ENCODE results near the gene VPS13A. TPM values are rescaled to one million over a fixed set of nuclear protein-coding genes. Genes with fewer than 3 reads are reported as not detected.

VPS13A gene
- total and polyA plus RNA-seq, 5 experiments from 2014 or later, result 2.9 to 46.7 (median 4.9) TPM

DNA sequence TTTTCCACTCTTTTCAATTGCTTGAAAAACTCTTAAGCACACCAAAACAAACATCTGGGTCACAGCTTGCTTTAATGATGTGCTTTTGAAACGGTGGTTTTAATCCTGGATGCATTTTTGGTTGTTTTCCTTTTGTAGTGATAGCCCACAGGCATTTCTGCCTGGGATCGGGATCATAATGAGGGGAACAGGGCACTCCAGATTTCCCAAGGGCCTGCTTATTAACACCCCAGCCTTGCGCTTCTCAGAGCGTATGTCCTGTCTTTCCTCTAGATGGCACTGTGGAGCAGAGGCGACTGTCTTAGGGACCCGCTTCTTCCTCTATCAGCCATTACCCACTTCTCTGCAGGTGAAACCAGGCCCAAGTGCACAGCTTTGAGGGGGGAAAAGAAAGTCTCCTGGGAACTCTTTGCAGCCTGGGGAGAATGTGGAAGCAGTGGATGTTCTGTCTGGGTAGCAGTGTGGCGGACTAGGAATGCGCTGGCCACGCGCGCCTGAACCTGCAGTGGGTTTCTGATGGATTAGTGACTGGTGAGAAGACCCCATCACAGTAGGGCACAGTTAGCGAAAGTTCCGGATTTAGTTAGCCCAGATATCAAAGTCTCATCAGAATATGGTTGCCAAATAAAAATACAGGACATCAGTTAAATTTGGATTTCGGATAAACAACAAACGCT is 280.7 kb downstream of the VPS13A start:
- ATAC-seq, result peak; percentile 83 to 90
- peaks cover 9 to 20% (median 15%) of the 10 kb centered on the region in 4 donors for H3K4me1 Mint-ChIP-seq

DNA sequence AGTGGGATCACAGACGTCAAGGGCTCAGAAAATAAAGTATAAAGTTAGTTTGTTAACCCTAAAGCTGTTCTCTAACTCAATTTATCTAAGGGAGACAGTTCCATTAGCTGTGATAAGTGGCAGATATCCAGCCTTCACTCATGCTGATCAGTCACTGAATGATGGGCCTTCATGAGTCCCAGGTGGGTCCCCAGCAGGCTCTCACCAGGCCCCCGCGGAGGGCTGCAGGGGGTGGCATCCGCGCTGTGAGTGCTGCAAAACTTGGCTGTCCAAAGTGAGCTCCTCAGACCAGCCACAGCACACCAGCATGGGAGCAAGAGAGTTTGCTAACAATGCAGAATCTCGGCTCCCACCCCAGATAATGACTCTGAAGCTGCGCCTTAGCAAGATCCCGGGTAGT is 283.6 kb downstream of the VPS13A start:
- ATAC-seq (no peak), DNase-seq (no peak)
- Mint-ChIP-seq H3K27me3 (peaks cover 0 to 3% (median 0%) of the 10 kb centered on the region in 5 donors), H3K9me3 (no peaks in the 10 kb centered on the region), H3K27ac (no peak overlapping the region), H3K4me3 (no peak overlapping the region), H3K4me1 (peaks cover 3 to 12% (median 8%) of the 10 kb centered on the region in 4 donors), H3K36me3 (peaks cover 0 to 1% (median 0%) of the 10 kb centered on the region in 3 donors)
- POLR2A ChIA-PET, result no interaction called here

More for the DNA sequence above, 280.7 kb downstream of the VPS13A start:
- POLR2A ChIA-PET, result no interaction called here
- Mint-ChIP-seq H3K27me3 (peaks cover 0 to 4% (median 0%) of the 10 kb centered on the region in 5 donors), H3K4me3 (no peak overlapping the region), H3K27ac (no peak overlapping the region), H3K9me3 (no peaks in the 10 kb centered on the region), H3K36me3 (no peaks in the 10 kb centered on the region)
- peak; percentile 23 to 79 (median 57) for DNase-seq

DNA sequence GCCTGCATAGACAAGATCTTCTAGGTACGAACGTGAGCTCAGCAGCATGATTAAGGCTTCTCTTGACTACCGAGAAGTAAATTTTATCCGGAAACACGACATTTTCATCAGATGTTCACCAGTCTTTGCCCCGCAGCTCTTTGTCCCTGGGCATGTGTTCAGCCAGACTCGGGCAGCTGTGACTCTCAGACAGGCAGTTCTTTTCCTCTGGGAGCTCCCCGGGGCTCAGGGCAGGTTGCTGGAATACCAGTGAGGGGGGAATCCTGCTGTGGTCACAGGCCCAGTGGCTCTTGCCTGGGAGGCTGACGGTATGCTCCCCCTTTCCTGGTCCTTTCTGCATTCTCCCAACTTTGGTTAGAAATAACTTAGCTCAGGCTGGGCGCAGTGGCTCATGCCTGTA is 284.7 kb downstream of the VPS13A start:
- no peak overlapping the region for H3K4me3 Mint-ChIP-seq
- H3K27me3 Mint-ChIP-seq, result peaks cover 0 to 5% (median 1%) of the 10 kb centered on the region in 5 donors
- H3K9me3 Mint-ChIP-seq, result no peaks in the 10 kb centered on the region
- H3K4me1 Mint-ChIP-seq, result peaks cover 0 to 8% (median 5%) of the 10 kb centered on the region in 4 donors
- peaks cover 0 to 1% (median 0%) of the 10 kb centered on the region in 3 donors for H3K36me3 Mint-ChIP-seq
- no peak for DNase-seq
- H3K27ac Mint-ChIP-seq, result no peak overlapping the region
- POLR2A ChIA-PET, result no interaction called here
- ATAC-seq, result no peak

DNA sequence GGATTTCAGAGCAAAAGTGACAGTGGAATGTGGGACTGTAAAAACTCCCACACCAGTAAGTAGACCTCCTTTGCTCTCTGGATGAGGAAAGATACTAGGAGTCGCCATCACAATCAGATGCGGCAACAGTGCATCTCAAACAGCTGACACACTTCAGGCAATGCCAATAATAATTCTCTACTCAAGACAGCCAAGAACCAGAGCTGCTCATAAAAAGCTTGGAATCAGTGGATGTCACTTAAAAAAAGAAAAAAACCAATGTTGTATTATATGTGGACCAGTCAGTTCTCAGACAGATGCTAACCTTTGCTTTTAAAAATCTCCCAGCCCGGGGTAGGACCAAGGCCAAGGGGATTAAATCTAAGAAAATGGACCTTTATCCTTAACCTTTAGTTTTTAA is 285.8 kb downstream of the VPS13A start:
- Mint-ChIP-seq H3K27me3 (peaks cover 0 to 5% (median 1%) of the 10 kb centered on the region in 5 donors), H3K9me3 (no peaks in the 10 kb centered on the region), H3K36me3 (peaks cover 0 to 1% (median 0%) of the 10 kb centered on the region in 3 donors), H3K4me3 (no peak overlapping the region), H3K27ac (no peak overlapping the region), H3K4me1 (peaks cover 0 to 2% (median under 1%) of the 10 kb centered on the region in 4 donors)
- POLR2A ChIA-PET, result no interaction called here
- DNase-seq (no peak), ATAC-seq (no peak)

DNA sequence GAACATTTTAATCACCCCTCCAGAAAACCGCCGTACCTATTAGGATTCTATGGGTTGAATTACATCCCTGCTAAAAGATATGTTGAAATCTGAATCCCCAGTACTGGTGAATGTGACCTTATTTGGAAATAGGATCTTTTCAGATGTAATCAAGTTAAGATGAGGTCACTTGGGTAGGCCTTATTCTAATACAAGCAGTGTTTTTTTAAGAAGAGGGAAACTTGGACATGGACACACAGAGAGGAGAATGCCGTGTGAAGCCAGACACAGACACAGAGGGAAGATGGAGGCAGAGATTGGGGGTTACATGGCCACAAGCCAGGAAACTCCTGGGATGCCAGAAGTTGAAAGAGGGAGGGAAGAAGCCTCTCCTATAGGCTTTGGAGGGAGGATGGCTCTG is 287.3 kb downstream of the VPS13A start:
- ATAC-seq (no peak), DNase-seq (no peak)
- Mint-ChIP-seq H3K4me3 (no peak overlapping the region), H3K36me3 (peaks cover 0 to 1% (median 0%) of the 10 kb centered on the region in 3 donors), H3K27ac (no peak overlapping the region), H3K9me3 (no peaks in the 10 kb centered on the region), H3K27me3 (peaks cover 0 to 5% (median 1%) of the 10 kb centered on the region in 5 donors), H3K4me1 (no peaks in the 10 kb centered on the region)
- POLR2A ChIA-PET, result no interaction called here

DNA sequence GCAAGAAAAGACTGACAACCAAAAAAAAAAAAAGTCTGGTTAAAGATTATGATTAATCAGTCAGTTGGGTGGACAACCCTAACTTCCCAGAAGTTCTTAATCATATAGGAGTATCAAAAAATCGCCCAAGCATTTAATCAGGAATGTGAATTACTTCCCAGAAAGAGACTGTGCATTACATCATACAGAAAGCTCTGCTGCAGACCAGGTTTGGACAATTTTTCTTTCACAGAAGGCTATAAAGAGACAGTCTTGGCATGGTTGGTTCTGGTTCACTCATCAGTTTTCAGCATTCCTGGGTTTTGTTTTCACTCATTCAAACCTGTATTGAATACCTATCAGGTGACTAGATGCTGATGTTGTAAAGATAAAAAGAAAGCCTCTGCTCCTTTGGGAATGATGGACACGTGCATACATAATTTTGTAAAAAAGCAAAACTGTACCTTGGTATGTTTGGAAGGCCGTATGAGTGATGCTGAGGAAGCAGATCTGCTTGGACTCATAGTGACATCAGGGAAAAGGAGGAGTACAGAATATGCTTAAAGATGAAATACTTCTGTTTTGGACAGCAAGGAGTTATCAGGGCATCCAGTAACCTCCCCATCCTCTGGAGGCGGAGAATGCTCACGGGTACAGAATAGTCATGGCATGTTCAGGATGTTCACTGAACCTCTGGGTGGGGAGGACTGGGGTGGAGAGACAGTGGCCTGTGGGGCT is 292.3 kb downstream of the VPS13A start:
- Mint-ChIP-seq H3K27ac (no peak overlapping the region), H3K36me3 (peaks cover 0 to 6% (median 5%) of the 10 kb centered on the region in 3 donors), H3K4me3 (no peak overlapping the region), H3K27me3 (peaks cover 0 to 5% (median 1%) of the 10 kb centered on the region in 5 donors), H3K9me3 (peaks cover 0 to 8% (median 0%) of the 10 kb centered on the region in 9 donors), H3K4me1 (no peaks in the 10 kb centered on the region)
- no peak for DNase-seq
- no peak for ATAC-seq
- POLR2A ChIA-PET, result no interaction called here

Other genes with a start within 250 kb of the VPS13A start
- not detected for gene FOXB2, start 157.9 kb upstream of the VPS13A start, total RNA-seq
- gene FOXB2, start 157.9 kb upstream of the VPS13A start, polyA plus RNA-seq, result not detected

All from naive thymus-derived CD8-positive, alpha-beta T cell (primary cell).